ENCODE results near the gene PFN3. TPM values are rescaled to one million over a fixed set of nuclear protein-coding genes. Genes with fewer than 3 reads are reported as not detected.

Gene PFN3
- total and polyA plus RNA-seq, 9 donors = not detected

DNA sequence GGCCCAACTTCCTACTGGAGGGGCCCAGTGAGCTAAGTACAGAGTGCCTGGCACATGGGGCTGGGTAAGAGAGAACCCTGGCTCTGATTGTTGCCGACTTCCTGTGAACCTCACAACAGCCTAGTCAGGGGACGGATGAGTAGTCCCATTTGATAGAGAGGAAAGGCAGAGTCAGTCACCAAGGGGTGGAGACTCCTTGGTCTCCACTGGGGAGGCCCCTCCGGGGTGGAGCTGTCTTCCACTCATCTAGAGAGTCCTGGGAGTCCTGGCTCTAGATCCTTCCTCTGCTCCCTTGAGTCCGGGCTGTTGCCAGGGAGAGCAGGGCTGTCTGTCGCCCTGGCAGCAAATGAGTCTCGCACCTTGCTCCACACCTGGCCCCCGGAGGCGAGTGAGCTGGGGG lies 34.0 kb upstream of the PFN3 start:
- intact Hi-C loops (cut with DNase I) = no loop called here
- DNase-seq = no peak
- TF ChIP-seq CTCF (IDR thresholded peaks at IDR 0.05) (no peak), EP300 (IDR thresholded peaks at IDR 0.05) (no peak), POLR2A (IDR thresholded peaks at IDR 0.05) (no peak)
- Histone ChIP-seq H3K27ac (no peak overlapping the region), H3K27me3 (no peaks in the 10 kb centered on the region), H3K4me1 (ENCODE audit: insufficient read depth) (no peaks in the 10 kb centered on the region), H3K36me3 (no peaks in the 10 kb centered on the region), H3K4me3 (no peak overlapping the region), H3K9me3 (no peaks in the 10 kb centered on the region)
- WGBS, 3 donors = 83 to 91% (median 88%) methylated on average over 8 of the region's 8 CpGs

DNA sequence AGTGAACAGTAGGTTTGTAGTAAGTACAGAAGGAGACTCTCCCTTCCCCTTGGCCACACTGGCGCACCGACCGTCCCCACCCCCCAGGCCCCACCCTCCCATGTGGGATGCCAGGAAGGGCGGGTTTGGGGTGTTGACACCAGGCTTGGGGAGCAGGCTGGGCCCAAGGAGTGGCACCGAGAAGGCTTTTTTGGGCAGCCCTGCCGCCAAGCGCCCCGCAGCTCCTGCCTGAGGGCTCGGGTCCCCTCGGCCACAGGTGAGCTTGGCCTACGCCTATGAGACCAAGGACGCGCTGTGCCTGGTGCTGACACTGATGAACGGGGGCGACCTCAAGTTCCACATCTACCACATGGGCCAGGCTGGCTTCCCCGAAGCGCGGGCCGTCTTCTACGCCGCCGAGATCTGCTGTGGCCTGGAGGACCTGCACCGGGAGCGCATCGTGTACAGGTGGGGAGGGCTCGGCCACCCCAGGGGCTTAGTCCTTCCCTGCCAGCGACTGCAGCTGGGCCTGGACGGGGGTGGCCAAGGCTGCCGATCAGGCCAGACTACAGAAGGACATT lies 33.3 kb upstream of the PFN3 start:
- WGBS, 3 donors = 88 to 92% (median 92%) methylated on average over 26 to 29 of the region's 29 CpGs

DNA sequence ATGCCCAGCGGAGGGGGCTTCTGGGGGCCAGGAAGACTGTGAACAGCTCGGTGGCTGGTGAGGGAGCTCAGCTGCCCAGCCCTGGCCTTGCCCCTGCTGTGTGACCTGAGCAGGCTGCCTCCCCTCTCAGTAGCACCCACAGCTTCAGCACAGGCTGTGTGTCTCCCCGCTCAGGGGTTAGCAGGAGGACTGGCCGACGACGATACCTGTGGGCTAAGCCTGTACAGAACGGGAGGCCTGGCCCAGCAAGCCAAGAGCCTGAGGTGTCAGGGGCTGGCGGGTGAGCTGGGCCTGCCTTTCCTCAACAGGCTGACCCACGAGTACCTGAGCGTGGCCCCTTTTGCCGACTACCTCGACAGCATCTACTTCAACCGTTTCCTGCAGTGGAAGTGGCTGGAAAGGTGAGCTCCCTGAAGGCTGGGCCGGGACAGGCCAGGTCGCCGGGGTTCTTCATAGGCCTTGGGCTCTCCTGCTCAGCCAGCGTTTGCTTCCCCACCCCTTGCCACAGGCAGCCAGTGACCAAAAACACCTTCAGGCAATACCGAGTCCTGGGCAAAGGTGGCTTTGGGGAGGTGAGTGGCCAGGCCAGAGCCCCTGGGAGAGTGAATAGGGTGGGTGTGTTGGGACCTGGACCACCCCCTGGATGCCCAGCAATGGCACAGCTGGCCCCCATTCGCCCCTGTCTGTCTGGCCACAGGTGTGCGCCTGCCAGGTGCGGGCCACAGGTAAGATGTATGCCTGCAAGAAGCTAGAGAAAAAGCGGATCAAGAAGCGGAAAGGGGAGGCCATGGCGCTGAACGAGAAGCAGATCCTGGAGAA lies 32.6 kb upstream of the PFN3 start:
- Histone ChIP-seq H3K36me3 (no peaks in the 10 kb centered on the region), H3K4me1 (ENCODE audit: insufficient read depth) (peaks cover 3% of the 10 kb centered on the region), H3K27me3 (no peaks in the 10 kb centered on the region), H3K27ac (no peak overlapping the region), H3K9me3 (no peaks in the 10 kb centered on the region), H3K4me3 (no peak overlapping the region)
- intact Hi-C loops (cut with DNase I) = no loop called here
- 91 to 95% (median 92%) methylated on average over 23 to 25 of the region's 25 CpGs for WGBS, 3 donors
- no peak for TF ChIP-seq EP300 (IDR thresholded peaks at IDR 0.05)
- no peak for TF ChIP-seq CTCF (IDR thresholded peaks at IDR 0.05)
- no peak for TF ChIP-seq POLR2A (IDR thresholded peaks at IDR 0.05)
- no peak for DNase-seq

More for the DNA sequence above, 33.3 kb upstream of the PFN3 start:
- DNase-seq = no peak
- no peaks in the 10 kb centered on the region for H3K9me3 ChIP-seq
- H3K27ac ChIP-seq = no peak overlapping the region
- no peak for TF ChIP-seq CTCF (IDR thresholded peaks at IDR 0.05)
- no peak for TF ChIP-seq POLR2A (IDR thresholded peaks at IDR 0.05)
- intact Hi-C loops (cut with DNase I) = no loop called here
- H3K36me3 ChIP-seq = no peaks in the 10 kb centered on the region
- no peaks in the 10 kb centered on the region for H3K4me1 ChIP-seq (ENCODE audit: insufficient read depth)
- H3K27me3 ChIP-seq = no peaks in the 10 kb centered on the region
- no peak overlapping the region for H3K4me3 ChIP-seq

DNA sequence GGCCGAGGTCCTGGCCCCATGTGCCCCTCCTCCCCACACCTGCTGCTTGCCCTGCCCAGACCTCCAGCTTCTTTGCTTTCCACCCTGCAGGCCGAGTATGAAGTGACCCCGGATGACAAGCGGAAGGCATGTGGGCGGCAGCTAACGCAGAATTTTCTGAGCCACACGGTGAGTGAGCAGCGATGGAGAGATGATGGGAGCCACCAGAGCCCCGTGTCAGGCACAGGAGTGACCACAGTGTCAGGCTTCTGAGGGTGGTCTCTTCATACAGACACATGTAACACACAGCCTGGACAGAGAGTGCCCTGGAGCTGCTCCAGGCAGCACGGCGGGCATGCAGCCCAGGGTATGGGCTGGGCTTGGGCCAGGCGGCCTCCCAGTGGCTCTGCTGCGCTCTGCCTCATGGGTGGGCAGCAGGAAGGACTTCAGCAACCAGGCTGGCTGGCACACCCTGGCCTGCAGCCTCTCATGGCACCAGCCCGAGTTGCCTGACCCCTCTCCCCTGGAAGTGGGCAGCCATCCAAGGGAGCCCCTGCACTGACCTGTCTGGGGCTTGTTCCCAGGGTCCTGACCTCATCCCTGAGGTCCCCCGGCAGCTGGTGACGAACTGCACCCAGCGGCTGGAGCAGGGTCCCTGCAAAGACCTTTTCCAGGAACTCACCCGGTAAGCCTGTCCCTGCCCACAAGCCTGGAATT lies 31.8 kb upstream of the PFN3 start:
- intact Hi-C loops (cut with DNase I) = no loop called here
- Histone ChIP-seq H3K4me3 (no peak overlapping the region), H3K4me1 (ENCODE audit: insufficient read depth) (peaks cover 7% of the 10 kb centered on the region), H3K27ac (no peak overlapping the region), H3K36me3 (no peaks in the 10 kb centered on the region), H3K9me3 (no peaks in the 10 kb centered on the region), H3K27me3 (no peaks in the 10 kb centered on the region)
- TF ChIP-seq POLR2A (IDR thresholded peaks at IDR 0.05) (no peak), CTCF (IDR thresholded peaks at IDR 0.05) (no peak), EP300 (IDR thresholded peaks at IDR 0.05) (no peak)
- DNase-seq = peak in 1 of 5 donors; percentile 31
- 80 to 83% (median 80%) methylated on average over 13 to 18 of the region's 18 CpGs for WGBS, 3 donors

Data from ovary (tissue), 9 donors.